Stimulated activated CD4-positive, alpha-beta T cell treated with anti-CD3 and anti-CD28 coated beads, Interleukin-12 subunit alpha, Interleukin-12 subunit beta, amount 100 ng/mL, for 4 hours (primary cell): ENCODE data around the gene KRTAP5-9.
"Not testable (repeated sequence)": the region's sequence is repeated elsewhere in the genome, so short reads cannot be mapped to it uniquely, and the experiment has no call there.

Experiments used
- DNase-seq: peaks from one replicate; pipeline ENCODE4 v3.0.0-alpha.2; 2020

KRTAP5-9 gene

GRCh38 chr11:71588822-71589545 lies 40.8 kb downstream of the KRTAP5-9 start:
- peak; percentile 65 for DNase-seq

DNA sequence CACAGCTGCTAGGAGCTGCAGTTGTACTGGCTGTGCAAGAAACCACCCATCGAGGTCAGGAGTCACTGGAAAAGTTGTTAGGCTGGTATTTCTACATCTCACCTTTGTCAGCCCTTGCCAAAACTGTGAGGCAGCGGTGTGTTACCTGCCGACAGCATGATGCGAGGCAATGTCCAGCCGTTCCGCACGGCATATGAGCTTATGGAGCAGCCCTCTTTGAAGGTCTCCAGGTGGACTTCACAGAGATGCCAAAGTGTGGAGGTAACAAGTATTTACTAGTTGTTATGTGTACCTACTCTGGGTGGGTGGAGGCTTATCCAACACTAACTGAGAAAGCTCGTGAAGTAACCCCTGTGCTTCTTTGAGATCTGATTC lies 41.3 kb downstream of the KRTAP5-9 start:
- not testable (repeated sequence) for DNase-seq
